ENCODE measurements around the gene DPH3.

DNA sequence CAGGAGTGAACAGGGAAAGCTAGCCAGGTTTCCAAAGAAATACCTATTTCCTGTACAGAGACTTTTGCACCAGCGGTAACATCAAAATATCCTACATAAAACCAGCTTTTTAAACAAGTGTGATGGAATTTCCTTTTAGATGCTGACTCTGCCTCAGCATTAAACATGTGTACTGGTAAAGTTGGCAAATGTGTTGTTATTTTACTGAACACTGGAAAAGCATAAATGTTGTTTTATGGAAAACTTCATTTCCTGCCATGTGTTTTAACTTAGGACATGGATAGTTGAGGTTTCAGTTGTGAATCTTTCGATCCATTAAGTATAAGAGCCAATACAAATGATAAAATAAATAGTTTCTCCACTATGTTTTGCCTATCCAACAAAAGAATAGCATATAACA lies 15.9 kb upstream of the DPH3 start:
- no peak for TF ChIP-seq GATA2 (CRISPR knock-in tag; IDR thresholded peaks at IDR 0.05)
- TF ChIP-seq, protein P1, sequence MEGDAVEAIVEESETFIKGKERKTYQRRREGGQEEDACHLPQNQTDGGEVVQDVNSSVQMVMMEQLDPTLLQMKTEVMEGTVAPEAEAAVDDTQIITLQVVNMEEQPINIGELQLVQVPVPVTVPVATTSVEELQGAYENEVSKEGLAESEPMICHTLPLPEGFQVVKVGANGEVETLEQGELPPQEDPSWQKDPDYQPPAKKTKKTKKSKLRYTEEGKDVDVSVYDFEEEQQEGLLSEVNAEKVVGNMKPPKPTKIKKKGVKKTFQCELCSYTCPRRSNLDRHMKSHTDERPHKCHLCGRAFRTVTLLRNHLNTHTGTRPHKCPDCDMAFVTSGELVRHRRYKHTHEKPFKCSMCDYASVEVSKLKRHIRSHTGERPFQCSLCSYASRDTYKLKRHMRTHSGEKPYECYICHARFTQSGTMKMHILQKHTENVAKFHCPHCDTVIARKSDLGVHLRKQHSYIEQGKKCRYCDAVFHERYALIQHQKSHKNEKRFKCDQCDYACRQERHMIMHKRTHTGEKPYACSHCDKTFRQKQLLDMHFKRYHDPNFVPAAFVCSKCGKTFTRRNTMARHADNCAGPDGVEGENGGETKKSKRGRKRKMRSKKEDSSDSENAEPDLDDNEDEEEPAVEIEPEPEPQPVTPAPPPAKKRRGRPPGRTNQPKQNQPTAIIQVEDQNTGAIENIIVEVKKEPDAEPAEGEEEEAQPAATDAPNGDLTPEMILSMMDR (IDR thresholded peaks at IDR 0.05) = no peak
- no peak for TF ChIP-seq JUND (IDR thresholded peaks at IDR 0.05)
- no peak for TF ChIP-seq RAD21 (IDR thresholded peaks at IDR 0.05; ENCODE audit: low read length)
- TF ChIP-seq CHD2 (IDR thresholded peaks at IDR 0.05; ENCODE audit: low read length, partially characterized antibody) = no peak
- TF ChIP-seq GABPA (IDR thresholded peaks at IDR 0.05; ENCODE audit: low read depth) = no peak
- no peak for TF ChIP-seq TAF1 (IDR thresholded peaks at IDR 0.05; ENCODE audit: borderline replicate concordance, low read depth, low read length)
- TF ChIP-seq EP300 (IDR thresholded peaks at IDR 0.05; ENCODE audit: borderline replicate concordance in 1 of 2, low read depth in 1 of 2, low read length in 1 of 2) = no peak
- TF ChIP-seq RFX5 (IDR thresholded peaks at IDR 0.05; ENCODE audit: low read length) = no peak

Measured in SK-N-SH (cell line).